Measurements from ENCODE around the gene SORD.
"Not testable (repeated sequence)": the region's sequence is repeated elsewhere in the genome, so short reads cannot be mapped to it uniquely, and the experiment has no call there.

The SORD gene

DNA sequence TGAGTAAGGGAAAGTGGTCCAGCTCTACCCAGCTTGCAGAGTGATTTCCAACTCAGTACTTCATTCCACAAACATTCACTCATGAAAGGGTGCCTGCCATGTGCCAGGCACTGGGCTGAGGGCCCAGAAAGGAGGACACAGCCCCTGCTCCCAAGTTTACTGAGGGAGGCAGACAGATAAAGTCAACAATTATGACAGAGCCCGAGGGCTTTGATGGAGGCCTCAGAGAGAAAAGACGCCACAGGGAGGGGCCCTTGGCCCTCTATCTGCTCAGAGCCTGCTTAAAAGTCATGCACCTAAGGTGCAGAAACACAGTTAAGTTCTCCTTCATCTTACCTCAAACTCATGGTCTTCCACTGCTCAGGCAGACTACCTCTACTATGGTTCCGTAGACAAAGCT lies 1.7 kb downstream of the SORD start:
- DNase-seq (ENCODE audit: low read depth) = not testable (repeated sequence)

DNA sequence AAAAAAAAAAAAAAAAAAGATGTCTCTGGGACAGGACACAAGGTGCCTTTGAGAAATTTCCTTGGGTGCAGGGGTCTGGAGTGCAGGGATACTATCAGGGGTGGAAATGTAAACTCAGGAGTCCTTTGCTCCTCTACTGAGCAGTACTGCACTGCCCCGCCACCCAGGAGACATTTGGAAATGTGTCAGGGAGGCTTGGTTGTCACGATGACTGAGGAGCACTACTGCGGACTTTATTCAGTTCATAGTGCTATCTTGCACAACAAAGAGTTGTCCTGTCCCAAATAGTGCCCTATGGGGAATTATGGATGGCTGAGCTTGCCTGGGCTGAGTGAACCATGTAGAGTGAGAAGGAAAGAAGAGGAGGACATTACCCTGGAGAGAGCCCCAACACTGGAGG lies 2.6 kb downstream of the SORD start:
- DNase-seq (ENCODE audit: low read depth) = not testable (repeated sequence)

DNA sequence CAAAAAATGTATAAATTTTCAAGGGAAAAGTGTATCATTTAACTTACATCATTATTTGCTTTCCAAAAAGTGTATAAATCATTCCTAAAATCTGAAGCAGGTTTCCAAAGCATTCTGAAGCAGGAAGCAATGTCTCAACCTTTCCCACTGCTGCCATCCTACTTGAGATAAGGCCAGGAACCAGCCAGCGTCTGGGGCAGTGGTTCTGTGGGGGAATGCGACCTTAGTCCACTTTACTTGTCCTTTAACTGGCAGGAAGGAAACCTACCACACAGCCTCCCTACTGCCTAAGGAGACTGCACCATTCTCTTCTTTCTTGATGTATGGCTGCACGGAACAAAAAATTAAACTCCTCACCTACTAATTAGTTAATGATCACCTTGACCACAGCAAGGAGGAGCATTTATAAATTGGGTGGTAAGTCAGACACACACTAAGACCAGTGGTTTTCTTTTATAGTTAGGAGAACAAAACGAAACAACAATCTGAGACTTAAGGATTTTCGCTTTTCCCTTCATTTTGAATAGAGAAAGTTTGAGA lies 3.7 kb downstream of the SORD start:
- no peak for DNase-seq (ENCODE audit: low read depth)

DNA sequence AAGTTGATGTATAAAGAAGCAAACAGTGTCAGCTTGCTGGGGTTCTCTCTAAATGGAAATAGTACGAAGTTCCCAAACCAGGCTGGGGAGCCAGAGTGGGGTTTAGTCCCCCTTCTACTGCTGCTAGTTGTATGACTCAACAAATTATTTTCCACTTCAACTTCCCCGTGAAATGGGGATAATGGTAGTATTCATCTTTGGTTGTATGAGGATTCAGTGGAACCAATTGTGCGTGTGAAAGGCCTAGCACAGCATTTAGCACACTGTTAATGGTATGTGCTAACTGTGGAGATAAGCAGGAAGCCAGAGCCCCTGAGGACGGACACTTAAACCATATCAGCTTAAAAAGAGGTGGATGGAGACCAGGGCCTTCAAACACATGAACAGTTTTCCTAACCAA lies 4.2 kb downstream of the SORD start:
- DNase-seq (ENCODE audit: low read depth) = no peak

DNA sequence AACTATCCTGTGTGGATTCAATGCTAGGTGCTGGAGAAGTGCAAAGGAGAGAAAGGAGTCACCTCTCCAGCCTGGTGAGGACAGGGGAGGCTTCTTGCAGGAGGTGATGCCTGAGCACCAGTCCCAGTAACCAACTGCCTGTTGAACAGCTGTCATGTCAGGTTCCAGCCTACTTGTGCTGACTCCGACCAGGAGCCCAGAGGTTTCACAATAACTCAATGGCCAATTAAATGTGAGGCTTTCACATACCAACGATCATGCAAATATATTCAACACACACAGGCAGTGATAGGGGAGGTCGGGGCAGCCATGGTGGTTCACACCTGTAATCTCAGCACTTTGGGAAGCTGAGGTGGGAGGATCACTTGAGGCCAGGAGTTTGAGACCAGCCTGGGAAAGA lies 7.7 kb downstream of the SORD start:
- no peak for DNase-seq (ENCODE audit: low read depth)

DNA sequence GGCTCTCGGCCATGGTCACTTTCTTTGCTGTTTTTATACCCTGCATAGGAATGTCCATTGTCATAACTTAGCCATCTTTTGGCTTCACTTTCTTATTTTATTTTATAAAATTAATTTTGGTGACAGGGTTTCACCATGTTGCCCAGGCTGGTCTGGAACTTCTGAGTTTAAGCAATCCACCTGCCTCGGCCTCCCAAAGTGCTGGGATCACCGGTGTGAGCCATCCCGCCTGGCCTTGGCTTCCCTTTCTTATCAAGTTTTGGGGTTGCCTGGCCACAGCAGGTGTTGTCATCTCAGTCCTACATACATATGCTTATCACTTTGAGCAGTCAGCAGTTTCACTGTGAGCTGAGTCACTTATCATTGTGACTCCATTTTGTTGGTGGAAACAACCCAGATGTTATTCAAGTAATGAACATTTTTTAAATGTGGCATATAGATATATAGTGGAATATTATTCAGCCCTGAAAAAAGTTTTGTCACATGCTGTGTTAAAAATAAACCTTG lies 8.6 kb downstream of the SORD start:
- not testable (repeated sequence) for DNase-seq (ENCODE audit: low read depth)

DNA sequence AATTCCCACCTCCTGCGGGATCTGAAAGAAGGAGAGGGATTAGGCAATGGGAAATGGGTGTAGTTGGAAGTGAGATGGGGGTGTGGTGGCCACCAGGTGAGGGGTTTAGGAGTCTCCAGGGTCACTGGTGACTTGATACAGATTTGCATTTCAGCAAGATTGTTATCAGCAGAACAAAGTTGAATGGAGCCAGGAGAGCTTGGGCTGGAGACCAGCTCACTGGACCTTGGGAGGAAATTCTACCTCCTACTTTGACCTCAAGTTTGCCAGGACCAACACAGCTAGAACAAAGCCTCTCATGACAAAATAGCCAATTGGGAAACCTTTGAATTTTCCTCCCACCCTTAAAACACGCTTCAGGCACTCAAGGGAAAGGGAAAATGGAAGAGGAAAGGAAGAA lies 9.5 kb downstream of the SORD start:
- not testable (repeated sequence) for DNase-seq (ENCODE audit: low read depth)

DNA sequence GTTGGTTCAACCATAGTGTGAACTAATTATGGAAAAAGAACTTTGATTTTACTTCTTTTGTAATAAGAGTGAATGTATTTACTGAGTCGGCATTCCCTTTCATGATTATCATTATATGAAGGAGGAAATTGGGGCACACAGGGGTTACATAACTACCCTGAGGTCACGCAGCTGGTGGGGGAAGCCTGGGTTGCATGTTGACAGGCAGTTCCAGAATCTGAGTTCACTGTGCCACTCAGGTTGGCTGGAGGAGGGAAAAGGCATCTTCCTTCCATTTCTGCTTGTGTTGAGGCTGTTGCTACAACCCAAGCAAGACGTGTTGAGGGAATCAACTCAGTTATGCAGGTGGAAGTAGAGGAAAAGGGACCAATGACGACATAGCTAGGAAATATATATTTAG lies 11.1 kb downstream of the SORD start:
- DNase-seq (ENCODE audit: low read depth) = not testable (repeated sequence)

DNA sequence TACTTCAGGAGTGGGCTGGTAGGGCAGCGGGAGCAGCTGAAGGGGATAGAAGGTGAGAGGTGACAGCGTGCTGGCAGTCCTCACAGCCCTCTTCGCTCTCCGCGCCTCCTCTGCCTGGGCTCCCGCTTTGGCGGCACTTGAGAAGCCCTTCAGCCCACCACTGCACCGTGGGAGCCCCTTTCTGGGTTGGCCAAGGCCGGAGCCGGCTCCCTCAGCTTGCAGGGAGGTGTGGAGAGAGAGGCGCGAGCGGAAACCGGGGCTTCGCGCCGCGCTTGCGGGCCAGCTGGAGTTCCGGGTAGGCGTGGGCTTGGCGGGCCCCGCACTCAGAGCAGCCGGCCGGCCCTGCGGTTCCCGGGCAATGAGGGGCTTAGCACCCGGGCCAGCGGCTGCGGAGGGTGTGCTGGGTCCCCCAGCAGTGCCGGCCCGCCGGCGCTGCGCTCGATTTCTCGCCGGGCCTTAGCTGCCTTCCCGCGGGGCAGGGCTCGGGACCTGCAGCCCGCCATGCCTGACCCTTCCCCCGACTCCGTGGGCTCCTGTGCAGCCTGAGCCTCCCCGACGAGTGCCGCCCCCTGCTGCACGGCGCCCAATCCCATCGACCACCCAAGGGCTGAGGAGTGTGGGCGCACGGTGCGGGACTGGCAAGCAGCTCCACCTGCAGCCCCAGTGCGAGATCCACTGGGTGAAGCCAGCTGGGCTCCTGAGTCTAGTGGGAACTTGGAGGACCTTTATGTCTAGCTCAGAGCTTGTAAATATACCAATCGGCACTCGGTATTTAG lies 11.8 kb downstream of the SORD start:
- not testable (repeated sequence) for DNase-seq (ENCODE audit: low read depth)

DNA sequence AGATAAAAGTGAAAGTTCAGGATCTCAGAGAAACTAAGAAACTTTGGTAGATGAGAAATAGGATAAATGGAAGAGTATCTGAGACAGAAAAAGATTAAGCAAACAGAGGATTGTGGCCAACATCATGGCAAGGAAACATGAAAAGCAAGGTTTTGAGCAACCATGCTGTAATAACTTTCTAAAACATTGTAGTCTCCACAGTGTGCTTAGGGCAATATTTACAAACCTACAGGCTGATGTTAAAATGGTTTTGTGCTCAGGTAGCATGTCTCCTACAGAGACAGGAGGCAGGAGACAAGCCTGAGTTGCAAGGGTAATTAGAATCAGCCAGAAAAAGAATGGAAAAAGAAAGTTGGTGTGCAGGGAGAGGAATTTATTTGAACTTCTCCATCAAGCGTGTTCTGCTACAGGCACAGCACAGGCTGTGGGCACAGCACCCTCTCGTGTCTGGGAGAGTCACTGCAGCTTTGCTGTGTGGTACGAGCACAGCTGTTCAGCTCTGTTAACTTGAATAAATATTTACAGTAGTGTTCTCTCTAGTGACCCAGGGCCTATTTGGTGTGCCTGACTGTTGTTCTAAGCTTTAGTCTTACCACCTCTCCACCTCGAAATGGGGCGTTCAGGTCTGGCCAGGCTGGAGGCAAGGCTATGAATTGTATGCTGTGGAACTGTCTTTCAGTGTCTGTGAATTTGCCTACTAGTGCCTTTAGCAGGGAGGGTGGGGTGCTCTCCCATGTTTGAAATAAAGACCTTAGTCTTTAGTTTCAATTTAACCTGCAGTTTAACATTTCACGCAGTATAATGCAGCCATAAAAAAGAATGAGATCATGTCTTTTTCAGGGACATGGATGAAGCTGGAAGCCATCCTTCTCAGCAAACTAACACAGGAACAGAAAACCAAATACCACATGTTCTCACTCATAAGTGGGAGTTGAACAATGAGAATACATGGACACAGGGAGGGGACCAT lies 14.1 kb downstream of the SORD start:
- DNase-seq (ENCODE audit: low read depth) = not testable (repeated sequence)

DNA sequence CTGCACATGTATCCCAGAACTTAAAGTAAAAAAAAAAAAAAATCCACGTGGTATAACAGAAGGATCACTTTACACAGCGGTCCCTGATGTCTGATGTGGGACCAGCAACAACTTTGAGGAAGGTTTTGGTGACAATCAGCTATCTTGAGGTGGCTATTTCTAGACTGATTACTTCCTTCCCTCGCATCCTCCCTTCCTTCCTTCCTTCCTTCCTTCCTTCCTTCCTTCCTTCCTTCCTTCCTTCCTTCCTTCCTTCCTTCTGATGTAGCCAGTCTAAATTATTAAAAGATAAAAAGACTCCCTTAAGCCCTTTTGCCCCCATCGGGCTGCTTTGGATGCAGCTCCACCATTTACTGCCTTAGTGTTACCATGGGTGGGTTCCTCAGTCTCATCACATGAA lies 14.9 kb downstream of the SORD start:
- DNase-seq (ENCODE audit: low read depth) = no peak

DNA sequence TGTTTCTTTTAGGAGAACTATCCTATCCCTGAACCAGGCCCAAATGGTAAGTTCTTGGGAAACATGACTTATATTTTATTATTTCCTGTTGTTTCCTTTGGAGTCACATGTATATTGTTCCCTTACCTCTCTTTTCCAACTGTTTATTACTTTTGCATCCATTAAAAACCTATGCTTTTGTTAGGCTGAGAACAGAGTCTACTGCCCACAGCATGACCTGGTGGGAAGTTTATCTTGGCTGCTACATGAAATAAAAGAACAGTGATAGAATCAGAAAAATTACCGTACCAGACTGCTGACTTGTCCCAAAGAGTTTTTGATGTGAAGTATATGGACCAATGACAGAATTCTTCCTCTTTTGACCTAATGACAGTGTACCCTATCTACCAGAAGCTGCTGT lies 17.4 kb downstream of the SORD start:
- not testable (repeated sequence) for DNase-seq (ENCODE audit: low read depth)

DNA sequence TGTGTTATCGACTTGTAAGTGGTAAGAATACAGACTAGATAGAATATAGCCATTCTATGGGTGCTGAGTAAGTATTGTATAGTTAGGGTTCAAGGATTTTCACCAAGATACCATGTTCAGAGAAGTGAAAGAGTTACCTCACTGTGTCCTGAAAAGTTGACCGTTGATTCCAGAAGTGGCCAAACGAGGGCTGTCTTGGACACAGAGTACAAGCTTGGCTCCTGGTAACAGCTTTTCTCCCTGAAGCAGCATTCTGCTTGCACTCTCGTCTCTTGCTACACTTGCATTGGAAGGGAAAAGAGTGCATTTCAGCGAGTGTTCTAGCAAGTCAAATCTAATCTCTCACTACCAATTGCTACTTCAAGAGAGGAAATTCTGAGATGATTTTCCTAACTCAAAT lies 18.5 kb downstream of the SORD start:
- DNase-seq (ENCODE audit: low read depth) = not testable (repeated sequence)

DNA sequence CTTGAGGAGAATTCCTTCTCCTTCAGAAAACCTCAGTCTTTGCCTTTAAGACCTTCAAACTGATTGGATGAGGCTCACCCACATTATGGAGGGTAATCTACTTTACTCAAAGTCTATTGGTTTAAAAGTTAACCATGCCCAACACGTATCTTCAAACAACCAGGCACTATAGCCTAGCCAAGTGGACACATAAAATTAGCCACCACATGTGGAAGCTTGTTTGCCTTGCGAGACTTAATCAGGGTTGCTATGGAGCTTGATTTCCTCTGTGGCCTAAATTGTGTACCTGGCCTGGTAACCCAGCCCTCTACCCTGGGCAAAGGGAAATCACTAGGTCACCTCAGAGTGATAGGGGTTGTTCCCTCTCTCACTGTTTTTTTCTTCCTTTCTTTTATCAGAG lies 19.9 kb downstream of the SORD start:
- not testable (repeated sequence) for DNase-seq (ENCODE audit: low read depth)

DNA sequence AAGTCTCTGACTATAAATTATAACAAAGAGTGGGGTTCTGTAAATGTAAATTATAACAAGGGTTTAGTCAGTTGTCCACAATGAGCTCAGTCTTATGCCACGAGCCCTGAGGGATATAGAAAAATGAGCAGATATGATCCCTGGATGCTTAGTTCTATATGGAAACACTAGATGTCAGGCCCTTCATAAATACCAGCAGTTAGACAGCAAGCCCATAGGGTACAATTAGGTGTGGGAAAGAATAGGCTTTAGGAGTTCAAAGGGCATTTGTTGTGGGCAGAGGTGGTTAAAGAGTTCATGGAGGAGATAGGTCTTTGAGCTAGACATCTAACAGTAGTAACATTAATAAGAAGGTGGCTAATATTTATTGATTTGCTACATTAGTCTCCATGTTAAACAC lies 21.3 kb downstream of the SORD start:
- not testable (repeated sequence) for DNase-seq (ENCODE audit: low read depth)

DNA sequence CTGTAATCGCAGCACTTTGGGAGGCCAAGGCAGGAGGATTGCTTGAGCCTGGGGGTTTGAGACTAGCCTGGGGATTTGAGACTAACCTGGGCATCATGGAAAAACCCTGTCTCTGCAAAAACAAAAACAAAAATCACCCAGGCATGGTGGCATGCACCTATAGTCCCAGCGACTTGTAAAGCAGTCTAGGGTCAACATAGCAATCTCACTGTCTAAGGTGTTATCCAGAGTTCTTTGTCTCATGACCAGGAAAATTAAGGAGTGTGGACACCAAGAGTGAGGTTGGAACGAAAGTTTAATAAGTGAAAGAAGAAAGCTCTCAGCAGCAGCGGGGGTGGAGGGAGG lies 25.4 kb downstream of the SORD start:
- DNase-seq (ENCODE audit: low read depth) = not testable (repeated sequence)

DNA sequence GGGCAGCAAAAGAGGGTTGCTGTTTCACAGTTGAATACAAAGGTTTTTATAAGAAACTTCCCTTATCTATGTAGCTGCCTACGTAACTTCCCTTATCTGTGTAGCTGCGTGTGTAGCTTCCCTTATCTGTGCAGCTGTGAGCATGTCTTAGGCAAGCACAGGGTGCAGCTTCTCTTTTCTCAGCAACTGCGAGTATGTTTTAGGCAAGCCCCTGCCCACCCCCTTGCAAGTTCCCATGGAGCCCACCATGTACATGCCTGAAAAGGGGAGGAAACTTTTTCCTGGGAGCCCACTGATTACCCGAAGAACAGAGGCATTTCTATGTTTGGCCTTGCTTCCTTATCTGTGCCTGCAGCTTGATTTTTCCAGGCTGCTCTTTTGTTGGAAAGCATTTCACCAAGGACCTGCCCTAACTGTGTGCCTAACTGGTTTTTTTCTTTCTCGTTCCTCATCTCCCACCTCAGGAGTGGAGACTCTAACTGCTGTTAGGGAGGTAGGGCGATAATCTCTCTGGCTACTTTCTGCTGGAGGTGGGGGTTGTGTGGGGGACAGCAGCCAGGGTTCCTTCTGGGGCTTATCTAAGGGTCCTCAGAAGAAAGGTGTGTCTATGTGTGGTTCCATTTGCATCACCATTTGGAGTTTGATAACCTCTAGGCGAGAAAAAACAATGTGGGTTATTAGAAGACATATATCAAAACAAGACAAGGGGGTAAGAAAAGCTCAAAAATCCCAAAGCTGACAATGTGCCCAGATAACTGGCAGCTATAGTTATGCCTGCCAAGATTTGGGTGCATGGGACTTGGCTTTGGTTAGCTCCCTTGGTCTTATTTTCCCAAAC lies 26.0 kb downstream of the SORD start:
- peak; percentile 10 for DNase-seq (ENCODE audit: low read depth)

DNA sequence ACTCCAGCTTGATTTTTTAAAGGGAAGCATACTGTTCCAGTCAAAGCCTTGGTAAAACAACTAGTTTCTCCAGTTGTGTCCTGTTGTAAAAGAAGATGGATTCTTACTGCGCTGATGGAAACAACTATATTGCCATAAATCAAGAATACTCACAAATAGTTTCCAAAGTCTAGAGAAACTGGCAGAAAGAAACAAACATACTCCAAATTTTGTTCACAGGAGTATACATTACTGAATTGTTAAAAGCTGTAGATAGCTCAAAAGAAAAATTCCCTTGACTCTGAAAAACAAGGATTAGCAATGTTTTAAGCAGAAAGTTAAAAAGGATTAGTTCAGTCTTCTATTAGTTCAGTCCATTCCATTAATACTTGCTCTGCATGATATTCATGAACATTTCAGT lies 27.6 kb downstream of the SORD start:
- no peak for DNase-seq (ENCODE audit: low read depth)

DNA sequence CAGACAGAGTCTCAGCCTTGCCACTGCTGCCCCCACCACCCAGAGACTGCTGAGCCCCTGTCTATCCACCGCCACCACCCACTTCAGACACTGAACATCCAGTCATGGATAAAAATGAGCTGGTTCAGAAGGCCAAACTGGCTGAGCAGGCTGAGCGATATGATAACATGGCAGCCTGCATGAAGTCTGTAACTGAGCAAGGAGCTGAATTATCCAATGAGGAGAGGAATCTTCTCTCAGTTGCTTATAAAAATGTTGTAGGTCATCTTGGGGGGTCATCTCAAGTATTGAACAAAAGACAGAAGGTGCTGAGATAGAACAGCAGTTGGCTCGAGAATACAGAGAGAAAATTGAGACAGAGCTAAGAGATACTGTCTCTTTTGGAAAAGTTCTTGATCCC lies 29.7 kb downstream of the SORD start:
- DNase-seq (ENCODE audit: low read depth) = not testable (repeated sequence)

DNA sequence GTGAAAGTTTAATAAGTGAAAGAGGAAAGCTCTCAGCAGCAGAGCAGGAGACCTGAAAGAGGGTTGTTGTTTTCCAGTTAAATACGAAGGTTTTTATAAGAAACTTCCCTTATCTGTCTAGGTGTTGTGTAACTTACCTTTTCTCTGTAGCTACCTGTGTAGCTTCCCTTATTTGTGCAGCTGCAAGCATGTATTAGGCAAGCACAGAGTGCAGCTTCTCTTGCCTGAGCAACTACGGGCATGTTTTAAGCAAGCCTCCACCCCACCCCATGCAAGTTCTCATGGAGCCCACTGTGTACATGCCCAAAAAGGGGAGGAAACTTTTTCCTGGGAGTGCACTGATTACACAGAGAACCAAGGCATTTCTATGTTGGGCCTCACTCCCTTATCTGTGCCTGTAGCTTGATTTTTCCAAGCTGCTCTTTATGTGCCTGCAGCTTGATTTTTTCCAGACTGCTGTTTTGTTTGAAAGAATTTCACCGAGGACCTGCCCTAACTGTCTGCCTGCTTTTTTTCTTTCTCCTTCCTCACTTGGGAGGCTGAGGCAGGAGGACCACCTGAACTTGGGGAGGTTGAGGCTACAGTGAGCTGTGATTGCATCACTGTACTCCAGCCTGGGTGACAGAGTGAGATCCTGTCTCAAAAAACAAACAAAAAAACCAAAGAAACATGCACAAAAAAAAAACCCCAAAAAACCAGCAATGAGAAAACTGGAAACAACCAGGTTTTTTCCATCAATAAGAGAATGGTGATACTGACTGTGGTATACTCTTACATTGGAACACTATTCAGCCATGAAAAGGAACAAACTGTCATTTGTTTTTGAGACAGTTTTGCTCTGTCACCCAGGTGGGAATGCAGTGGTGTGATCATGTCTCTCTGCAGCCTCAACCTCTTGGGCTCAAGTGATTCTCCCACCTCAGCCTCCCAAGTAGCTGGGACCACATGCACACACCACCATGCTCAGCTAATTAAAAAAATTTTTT lies 36.0 kb downstream of the SORD start:
- DNase-seq (ENCODE audit: low read depth) = not testable (repeated sequence)
